Osteoblast (primary cell): ENCODE measurements around the gene ATP2C1. TPM values are rescaled to one million over a fixed set of nuclear protein-coding genes. Genes with fewer than 3 reads are reported as not detected.
"Not testable (repeated sequence)": the region's sequence is repeated elsewhere in the genome, so short reads cannot be mapped to it uniquely, and the experiment has no call there.

Experiments
- DNase-seq: peaks from one replicate; pipeline ENCODE4 v3.0.0; 2011; ENCODE audit warnings: low spot score, mixed read lengths; ENCODE audit not compliant: insufficient read length; ENCODE audit errors: missing footprints
- H2AFZ ChIP-seq: 2 replicates; pipeline ENCODE4 v1.6.0; 2011; ENCODE audit warnings: mild to moderate bottlenecking, low read length
- H3K27ac ChIP-seq: 2 replicates; pipeline ENCODE4 v1.5.1; 2011; ENCODE audit warnings: mild to moderate bottlenecking, low read depth, low read length, moderate library complexity
- H3K27me3 ChIP-seq: 2 replicates; pipeline ENCODE4 v1.6.0; 2012; ENCODE audit warnings: mild to moderate bottlenecking, control low read depth, inconsistent platforms, low read length, moderate library complexity; ENCODE audit not compliant: insufficient read depth
- H3K36me3 ChIP-seq: 2 replicates; pipeline ENCODE4 v1.5.1; 2011; ENCODE audit warnings: mild to moderate bottlenecking, low read length, control low read depth, moderate library complexity; ENCODE audit not compliant: insufficient read depth
- H3K4me1 ChIP-seq: 2 replicates; pipeline ENCODE4 v1.5.1; 2011; ENCODE audit warnings: mild to moderate bottlenecking, low read length, control low read depth, moderate library complexity; ENCODE audit not compliant: insufficient read depth
- H3K4me2 ChIP-seq: 2 replicates; pipeline ENCODE4 v1.6.0; 2011; ENCODE audit warnings: mild to moderate bottlenecking, low read length; ENCODE audit not compliant: insufficient read depth
- H3K4me3 ChIP-seq: fragments of 200-600 bp; sonication (generic); 3 replicates; pipeline ENCODE4 v1.5.1; 2012; ENCODE audit warnings: mild to moderate bottlenecking, low read length, inconsistent platforms; ENCODE audit not compliant: insufficient read depth
- H3K79me2 ChIP-seq: 2 replicates; pipeline ENCODE4 v1.6.0; 2012; ENCODE audit warnings: mild to moderate bottlenecking, low read length, control low read depth, inconsistent platforms; ENCODE audit not compliant: insufficient read depth
- H3K9me3 ChIP-seq: 2 replicates; pipeline ENCODE4 v1.5.1; 2011; ENCODE audit warnings: low read depth, low read length, control low read depth
- H4K20me1 ChIP-seq: 2 replicates; pipeline ENCODE4 v1.6.0; 2012; ENCODE audit warnings: mild to moderate bottlenecking, low read length, control low read depth; ENCODE audit not compliant: insufficient read depth
- CTCF ChIP-seq: IDR thresholded peaks from 2 replicates; pipeline ENCODE4 v1.5.1; 2011; ENCODE audit warnings: mild to moderate bottlenecking, low read depth, low read length, moderate library complexity; ENCODE audit errors: extremely low read depth
- total RNA-seq: library from RNA; depleted of rRNA; stranded (reverse); fragments of >200 nt; gene quantifications from 2 replicates; pipeline ENCODE4 v1.2.3, GENCODE V29; 2012

ATP2C1 gene
- total RNA-seq, 1 donor = 99.5 TPM

DNA sequence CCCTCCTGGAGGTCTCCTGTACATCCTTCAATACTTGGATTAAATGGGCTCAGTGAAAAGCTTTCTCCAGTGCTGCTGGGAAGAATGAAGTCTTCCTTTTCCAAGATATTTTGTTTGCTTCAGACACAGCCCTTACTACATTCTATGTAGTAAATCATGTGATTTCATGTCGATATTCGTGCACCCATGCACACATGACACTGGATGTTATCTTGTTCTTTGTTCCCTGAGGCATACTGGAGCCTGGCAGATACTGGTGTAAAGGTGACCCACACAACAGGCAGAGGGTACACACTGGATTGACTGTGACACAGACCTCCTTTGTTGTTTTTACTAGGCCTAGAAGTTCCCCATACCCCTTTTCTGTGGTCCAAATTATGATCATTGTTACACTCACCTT, 40.3 kb upstream of the ATP2C1 start:
- Histone ChIP-seq H3K36me3 (no peaks in the 10 kb centered on the region), H3K27ac (no peak overlapping the region), H3K79me2 (no peaks in the 10 kb centered on the region), H2AFZ (no peak overlapping the region), H3K4me3 (no peak overlapping the region), H3K4me1 (no peaks in the 10 kb centered on the region), H3K27me3 (peaks cover 8% of the 10 kb centered on the region), H3K4me2 (no peak overlapping the region), H4K20me1 (no peaks in the 10 kb centered on the region), H3K9me3 (no peaks in the 10 kb centered on the region)
- TF ChIP-seq CTCF = no peak
- no peak for DNase-seq

DNA sequence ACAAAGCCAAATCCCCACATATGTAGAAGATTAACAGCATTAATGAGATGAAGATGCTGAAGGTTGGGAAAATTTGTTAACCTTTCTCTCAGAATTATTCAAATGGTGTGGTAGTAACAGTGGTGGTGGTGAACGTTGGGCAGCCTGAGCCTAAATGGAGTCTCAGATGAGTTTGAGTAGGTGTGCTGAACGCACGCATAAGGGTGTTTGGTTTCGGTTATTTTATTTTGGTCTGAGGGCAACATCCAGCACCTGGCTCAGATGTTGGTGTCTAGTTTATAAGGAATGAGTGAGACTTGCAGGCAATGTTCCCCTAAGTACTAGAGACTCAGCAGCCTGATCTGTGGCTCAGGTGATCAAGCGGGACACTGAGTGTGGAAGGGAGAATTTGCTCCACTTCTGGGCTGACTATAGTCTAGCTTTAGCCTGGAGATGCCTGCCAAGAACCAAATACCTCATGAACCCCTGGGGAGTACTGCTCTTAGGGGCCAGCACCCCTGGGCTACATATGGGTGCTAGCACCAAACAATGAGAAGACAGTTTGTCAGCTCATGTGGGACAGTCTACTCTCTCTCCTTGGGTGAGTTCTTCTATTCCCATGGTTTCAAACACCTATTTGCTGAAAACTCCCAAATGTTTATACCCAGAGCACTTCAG, 39.5 kb upstream of the ATP2C1 start:
- no peak for DNase-seq
- no peaks in the 10 kb centered on the region for H4K20me1 ChIP-seq
- H3K4me2 ChIP-seq = no peak overlapping the region
- no peaks in the 10 kb centered on the region for H3K9me3 ChIP-seq
- no peak for TF ChIP-seq CTCF
- no peaks in the 10 kb centered on the region for H3K4me1 ChIP-seq
- H3K79me2 ChIP-seq = no peaks in the 10 kb centered on the region
- no peak overlapping the region for H3K4me3 ChIP-seq
- H3K36me3 ChIP-seq = no peaks in the 10 kb centered on the region
- peaks cover 8% of the 10 kb centered on the region for H3K27me3 ChIP-seq
- no peak overlapping the region for H3K27ac ChIP-seq
- no peak overlapping the region for H2AFZ ChIP-seq

- no peaks in the 10 kb centered on the region for H3K4me1 ChIP-seq
- H3K27me3 ChIP-seq = no peaks in the 10 kb centered on the region
- H3K9me3 ChIP-seq = no peaks in the 10 kb centered on the region
- H3K4me2 ChIP-seq = no peak overlapping the region
- no peaks in the 10 kb centered on the region for H3K79me2 ChIP-seq
- H3K27ac ChIP-seq = no peak overlapping the region
- no peak overlapping the region for H2AFZ ChIP-seq
- H3K36me3 ChIP-seq = no peaks in the 10 kb centered on the region
- no peaks in the 10 kb centered on the region for H4K20me1 ChIP-seq
- TF ChIP-seq CTCF = no peak
- no peak overlapping the region for H3K4me3 ChIP-seq
- no peak for DNase-seq
Measured at GRCh38 chr3:130857336-130858026, 36.4 kb upstream of the ATP2C1 start.

GRCh38 chr3:130862130-130862529, 31.8 kb upstream of the ATP2C1 start:
- not testable (repeated sequence) for H4K20me1 ChIP-seq, H3K27ac ChIP-seq, H3K9me3 ChIP-seq, DNase-seq, H3K4me1 ChIP-seq, H3K4me2 ChIP-seq, H3K79me2 ChIP-seq, H3K27me3 ChIP-seq, H3K4me3 ChIP-seq, H3K36me3 ChIP-seq, H2AFZ ChIP-seq
